IgD-negative memory B cell (primary cell): ENCODE results near the gene KANSL3. TPM values are rescaled to one million over a fixed set of nuclear protein-coding genes. Genes with fewer than 3 reads are reported as not detected.
"Not testable (repeated sequence)": the region's sequence is repeated elsewhere in the genome, so short reads cannot be mapped to it uniquely, and the experiment has no call there.

Source experiments
- H3K27ac Mint-ChIP-seq, 3 donors: one replicate each; pipeline ENCODE4 v1.8.0; 2020 to 2022; ENCODE audit warnings: mild to moderate bottlenecking in 3 of 3, mixed read lengths in 3 of 3, moderate library complexity in 1 of 3
- H3K27me3 Mint-ChIP-seq: one replicate; pipeline ENCODE4 v1.8.0; 2021; ENCODE audit warnings: mixed read lengths
- H3K36me3 Mint-ChIP-seq: one replicate; pipeline ENCODE4 v1.8.0; 2020; ENCODE audit warnings: mild to moderate bottlenecking, mixed read lengths
- H3K4me1 Mint-ChIP-seq, 3 donors: one replicate each; pipeline ENCODE4 v1.8.0; 2020 to 2022; ENCODE audit warnings: mixed read lengths in 3 of 3, mild to moderate bottlenecking in 1 of 3
- H3K4me3 Mint-ChIP-seq, 4 donors: one replicate each; pipeline ENCODE4 v1.8.0; 2020 to 2022; ENCODE audit warnings: mild to moderate bottlenecking in 4 of 4, mixed read lengths in 4 of 4, moderate library complexity in 3 of 4
- H3K9me3 Mint-ChIP-seq, 3 donors: one replicate each; pipeline ENCODE4 v1.8.0; 2020 to 2021; ENCODE audit warnings: mixed read lengths in 3 of 3, mild to moderate bottlenecking in 1 of 3
- polyA plus RNA-seq: library from polyadenylated mRNA; unstranded; fragments of 300-500 nt; fragmentation: Illumina TruSeq; gene quantifications from one replicate; pipeline ENCODE4 v1.2.3, GENCODE V29; 2021

KANSL3 gene
- 17.3 TPM for polyA plus RNA-seq

DNA sequence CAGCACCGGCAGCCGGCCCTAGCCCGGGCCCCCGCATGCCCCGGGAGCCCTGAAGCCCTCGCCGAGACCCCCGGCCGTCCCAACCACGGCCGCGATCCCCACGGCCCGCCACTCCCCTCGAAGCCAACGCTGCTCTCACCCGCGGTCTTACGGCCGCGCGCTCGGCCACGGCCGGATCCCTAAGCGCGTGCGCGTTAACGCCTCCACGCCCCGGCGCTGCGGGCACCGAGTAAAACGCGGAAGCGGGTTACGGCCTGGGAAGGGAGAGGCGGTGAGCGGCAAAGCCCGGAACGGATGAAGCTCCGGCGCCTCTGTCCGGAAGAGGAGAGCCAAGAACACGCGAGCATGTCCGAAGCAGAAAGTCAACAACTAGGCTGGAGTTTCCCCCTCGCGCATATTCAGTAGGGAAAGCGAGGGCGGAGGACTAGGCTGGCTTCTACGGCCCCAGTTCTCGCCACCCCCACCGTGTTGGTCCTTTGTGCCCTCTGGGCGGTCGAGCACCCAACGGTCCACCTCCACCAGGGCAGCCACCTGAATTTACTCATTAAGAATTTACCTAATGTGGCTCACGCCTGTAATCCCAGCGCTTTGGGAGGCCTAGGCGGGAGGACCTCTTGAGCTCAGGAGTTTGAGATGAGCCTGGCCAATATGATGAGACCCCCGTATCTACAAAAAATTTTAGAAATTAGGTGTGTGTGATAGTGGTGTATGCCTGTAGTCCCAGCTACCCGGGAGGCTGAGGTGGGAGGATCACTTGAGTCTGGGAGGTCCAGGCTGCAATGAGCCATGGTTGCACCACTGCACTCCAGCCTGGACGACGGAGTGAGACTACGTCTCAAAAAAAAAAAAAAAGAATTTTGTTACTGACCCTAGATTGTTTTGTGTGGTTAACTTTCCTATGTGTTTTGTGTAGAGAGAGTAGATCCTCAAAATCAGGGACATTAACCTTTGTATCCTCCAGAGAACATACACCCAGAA is at the start of gene KANSL3:
Gene KANSL3, minus strand, starts transcription at position 169 of the 978 bp plus-strand sequence. CDS start 1,177 bp downstream, outside the sequence.
- Mint-ChIP-seq H3K36me3 (no peaks in the 10 kb centered on the region), H3K9me3 (no peaks in the 10 kb centered on the region), H3K27ac (peak within 1 kb of the TSS; percentile 91 to 94 (median 93)), H3K27me3 (no peaks in the 10 kb centered on the region), H3K4me1 (peaks cover 24 to 29% (median 26%) of the 10 kb centered on the region in 3 donors), H3K4me3 (peak within 1 kb of the TSS; percentile 93 to 99 (median 96))

DNA sequence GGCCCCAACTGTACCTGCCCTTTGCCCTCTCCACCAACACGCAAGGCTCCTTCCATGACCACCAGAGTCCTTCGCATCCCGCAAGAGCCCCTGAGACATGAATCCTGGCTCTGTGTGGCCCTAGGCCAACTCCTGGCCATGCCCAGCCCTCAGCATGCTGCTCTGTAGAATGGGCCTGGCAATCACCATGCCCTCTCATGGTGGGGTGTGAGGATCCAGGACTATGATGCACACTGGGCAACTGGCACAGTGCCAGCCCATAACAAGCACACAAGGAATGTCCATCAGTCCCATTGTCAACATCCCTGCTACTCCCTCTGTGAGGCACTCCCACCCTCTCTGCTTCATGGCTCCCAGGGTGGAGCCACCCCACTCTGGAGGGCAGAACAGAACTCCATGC is 49.2 kb upstream of the KANSL3 start:
- H3K36me3 Mint-ChIP-seq, result no peaks in the 10 kb centered on the region
- no peak overlapping the region for H3K27ac Mint-ChIP-seq
- H3K27me3 Mint-ChIP-seq, result peaks cover 6% of the 10 kb centered on the region
- no peak overlapping the region for H3K4me3 Mint-ChIP-seq
- no peaks in the 10 kb centered on the region for H3K9me3 Mint-ChIP-seq
- no peaks in the 10 kb centered on the region for H3K4me1 Mint-ChIP-seq

DNA sequence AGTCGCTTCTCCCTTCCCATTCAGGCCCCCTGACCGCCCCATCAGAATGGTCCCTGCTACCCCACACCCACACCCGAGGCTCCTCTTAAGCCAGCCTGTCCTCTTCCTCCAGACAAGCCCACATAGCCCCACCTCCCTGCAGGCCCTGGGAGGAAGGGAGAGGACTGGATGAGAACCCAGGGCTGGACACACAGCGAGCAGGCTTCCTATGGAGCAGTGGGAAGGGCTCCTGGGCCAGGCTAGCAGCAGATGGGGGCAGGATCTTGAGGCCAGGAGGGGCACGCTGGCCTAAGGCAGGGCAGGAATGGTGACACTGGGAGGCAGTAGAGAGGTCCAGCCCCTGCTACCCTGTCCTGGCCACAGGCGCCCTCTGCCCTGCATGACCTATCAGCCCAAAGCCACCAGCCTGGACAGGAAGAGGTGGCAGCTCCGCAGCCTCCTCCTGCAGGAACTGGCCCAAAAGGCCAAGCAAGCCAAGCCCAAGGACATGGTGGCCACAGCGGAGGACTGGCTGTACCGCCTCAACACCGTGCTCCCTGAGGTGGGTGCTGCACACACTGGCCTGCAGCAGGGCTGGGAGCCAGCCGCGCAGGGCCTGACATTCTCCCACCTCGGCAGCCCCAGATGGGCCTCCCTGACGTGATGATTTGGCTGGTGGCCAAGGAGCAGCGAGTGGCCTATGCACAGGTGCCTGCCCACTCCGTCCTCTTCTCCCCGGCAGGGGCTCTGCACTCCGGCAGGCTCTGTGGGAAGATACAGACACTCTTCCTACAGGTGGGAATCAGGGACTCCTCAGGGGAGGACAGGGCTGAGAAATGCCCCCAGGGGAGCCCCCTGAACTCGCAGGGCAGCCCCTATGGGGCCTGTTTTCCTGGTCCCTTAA is 47.7 kb upstream of the KANSL3 start:
- Mint-ChIP-seq H3K4me3 (no peak overlapping the region), H3K27ac (peak overlapping the region in 1 of 3 donors; percentile 67), H3K9me3 (no peaks in the 10 kb centered on the region), H3K4me1 (no peaks in the 10 kb centered on the region), H3K36me3 (no peaks in the 10 kb centered on the region), H3K27me3 (peaks cover 6% of the 10 kb centered on the region)

DNA sequence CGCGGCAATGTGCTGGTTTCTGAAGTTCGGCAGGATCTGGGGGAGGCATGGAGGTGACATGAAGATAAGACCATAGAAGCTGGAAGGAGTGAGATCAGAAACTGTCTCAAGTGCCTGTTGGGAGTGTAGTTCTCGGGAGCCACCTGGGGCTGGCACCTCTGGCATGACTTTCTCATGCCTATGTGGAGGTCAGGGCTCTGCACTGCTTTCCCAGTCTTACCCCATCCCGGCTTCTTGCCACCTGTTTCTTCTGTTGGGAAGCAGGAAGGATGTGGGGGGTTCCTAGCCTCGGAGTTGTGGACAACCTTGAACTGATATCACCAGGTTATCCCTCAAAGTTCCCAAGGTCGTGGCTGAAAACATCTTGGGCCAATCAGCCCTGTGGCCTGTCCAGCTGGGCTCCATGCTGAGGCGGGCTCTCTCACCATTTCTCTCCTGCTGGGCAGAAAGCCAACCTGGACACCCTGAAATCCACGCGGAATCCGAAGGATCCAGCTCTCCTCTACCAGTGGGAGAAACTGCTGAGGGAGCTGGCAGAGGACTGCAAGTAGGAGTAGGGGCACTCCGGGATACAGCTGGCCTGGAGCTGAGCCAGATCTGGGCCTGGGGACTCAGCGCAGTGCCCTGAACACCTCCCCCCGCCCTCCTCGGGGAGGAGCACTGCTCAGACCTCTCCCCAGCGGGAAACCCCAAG is 46.9 kb upstream of the KANSL3 start:
- Mint-ChIP-seq H3K9me3 (no peaks in the 10 kb centered on the region), H3K27me3 (peaks cover 6% of the 10 kb centered on the region), H3K27ac (peak overlapping the region in 1 of 3 donors; percentile 67), H3K4me3 (no peak overlapping the region), H3K4me1 (no peaks in the 10 kb centered on the region), H3K36me3 (no peaks in the 10 kb centered on the region)

DNA sequence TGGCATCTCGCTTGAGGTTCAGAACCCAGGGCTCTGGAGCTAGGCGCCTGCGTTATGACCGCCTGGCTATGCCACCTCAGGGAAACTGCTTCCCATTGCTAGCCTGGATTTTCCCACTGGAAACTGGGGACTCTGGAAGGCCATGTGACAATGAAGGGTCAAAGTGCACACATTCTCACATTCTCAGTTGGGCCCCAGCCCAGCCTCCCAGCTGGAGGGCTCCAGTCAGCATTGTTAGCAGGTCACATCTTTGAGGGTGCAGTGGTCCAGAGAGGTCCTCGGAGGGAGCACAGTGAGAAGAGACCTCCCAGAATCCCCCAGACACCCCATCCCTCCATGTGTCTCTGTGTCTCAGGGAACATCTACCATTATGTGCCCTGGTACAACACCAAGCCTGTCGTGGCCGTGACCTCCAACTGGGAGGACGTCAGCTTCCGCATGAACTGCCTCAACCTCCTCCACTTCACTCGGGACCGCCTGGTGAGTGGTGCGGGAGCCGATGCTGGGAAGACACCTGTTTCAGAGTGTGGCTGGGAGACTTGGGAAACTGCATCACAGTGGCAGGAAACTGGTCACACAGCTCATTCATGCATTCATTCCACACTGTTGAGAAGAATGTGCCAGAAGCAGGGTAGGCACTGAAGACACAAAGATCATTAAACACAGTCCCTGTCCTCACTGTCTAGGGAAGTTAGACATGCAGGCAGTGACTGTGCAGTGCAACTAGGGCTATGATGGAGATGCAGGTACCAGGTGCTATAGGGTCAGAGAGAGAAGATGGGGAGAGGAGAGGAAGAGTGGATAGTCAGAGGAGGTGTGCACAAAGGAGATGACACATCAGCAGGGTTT is 46.1 kb upstream of the KANSL3 start:
- Mint-ChIP-seq H3K27me3 (peaks cover 6% of the 10 kb centered on the region), H3K27ac (peak overlapping the region in 1 of 3 donors; percentile 59), H3K9me3 (no peaks in the 10 kb centered on the region), H3K36me3 (no peaks in the 10 kb centered on the region), H3K4me1 (no peaks in the 10 kb centered on the region), H3K4me3 (no peak overlapping the region)

DNA sequence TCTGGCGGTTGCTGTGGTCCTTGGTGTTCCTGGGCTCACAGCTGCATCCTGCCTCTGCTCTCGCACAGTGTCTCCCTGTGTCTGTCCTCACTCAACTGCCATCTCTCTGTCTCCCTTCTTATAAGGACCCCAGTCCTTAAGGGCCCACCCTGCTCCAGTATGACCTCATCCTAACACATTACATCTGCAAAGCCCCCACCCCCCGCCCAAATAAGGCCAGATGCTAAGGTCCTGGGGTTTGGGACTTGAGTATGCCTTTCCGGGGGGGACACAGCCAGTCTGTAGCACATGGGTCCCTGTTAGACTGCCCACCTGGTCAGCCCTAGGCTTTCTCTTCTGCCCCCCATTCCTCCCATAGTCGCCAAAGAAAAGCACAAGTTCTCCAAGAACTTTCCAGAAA is 45.2 kb upstream of the KANSL3 start:
- Mint-ChIP-seq H3K36me3 (no peaks in the 10 kb centered on the region), H3K27me3 (peaks cover 6% of the 10 kb centered on the region), H3K4me3 (no peak overlapping the region), H3K9me3 (no peaks in the 10 kb centered on the region), H3K27ac (no peak overlapping the region), H3K4me1 (no peaks in the 10 kb centered on the region)

DNA sequence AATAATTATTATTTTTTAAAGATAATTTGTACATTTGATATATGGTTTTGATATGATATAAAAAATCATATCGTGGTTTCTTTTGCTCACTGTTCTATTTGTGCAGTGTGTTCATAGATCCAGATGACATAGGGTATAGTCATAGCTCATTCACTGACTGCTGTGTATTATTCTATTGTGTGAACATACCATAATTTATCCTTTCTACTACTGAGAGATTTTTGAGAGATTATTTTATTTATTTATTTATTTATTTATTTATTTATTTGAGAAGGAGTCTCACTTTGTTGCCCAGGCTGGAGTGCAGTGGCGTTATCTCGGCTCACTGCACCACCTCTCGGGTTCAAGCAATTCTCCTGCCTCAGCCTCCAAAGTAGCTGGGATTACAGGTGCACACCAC is 43.4 kb upstream of the KANSL3 start:
- Mint-ChIP-seq H3K27me3 (peaks cover 5% of the 10 kb centered on the region), H3K27ac (no peak overlapping the region), H3K9me3 (no peaks in the 10 kb centered on the region), H3K36me3 (peaks cover 2% of the 10 kb centered on the region), H3K4me3 (no peak overlapping the region), H3K4me1 (no peaks in the 10 kb centered on the region)

DNA sequence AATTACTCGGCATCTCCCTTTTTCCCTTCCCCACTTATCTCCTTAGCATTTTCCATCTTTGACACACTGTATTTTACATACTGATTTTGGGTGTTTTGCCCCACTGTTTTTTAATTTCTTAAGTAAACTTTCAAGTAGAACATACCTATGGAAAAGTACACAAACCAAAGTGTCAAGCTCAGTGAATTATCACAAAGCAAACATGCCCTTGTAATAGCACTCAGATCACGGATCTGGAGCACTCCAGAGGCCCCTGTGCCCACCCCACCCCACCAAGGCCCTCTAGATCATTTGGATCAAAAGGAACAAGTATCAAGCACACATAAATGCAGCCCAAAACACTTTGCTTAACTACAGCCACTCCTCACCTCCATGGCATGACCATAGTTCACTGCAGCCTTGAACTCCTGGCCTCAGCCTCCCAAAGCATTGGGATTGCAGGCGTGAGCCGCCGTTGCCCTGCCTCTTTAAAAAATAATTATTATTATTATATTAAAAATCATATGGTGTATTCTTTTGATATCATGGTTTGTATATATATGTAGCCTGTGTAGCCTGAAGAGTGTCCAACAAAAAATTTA is 42.5 kb upstream of the KANSL3 start:
- peaks cover 5% of the 10 kb centered on the region for H3K27me3 Mint-ChIP-seq
- no peak overlapping the region for H3K4me3 Mint-ChIP-seq
- peaks cover 2% of the 10 kb centered on the region for H3K36me3 Mint-ChIP-seq
- no peaks in the 10 kb centered on the region for H3K9me3 Mint-ChIP-seq
- H3K27ac Mint-ChIP-seq, result no peak overlapping the region
- no peaks in the 10 kb centered on the region for H3K4me1 Mint-ChIP-seq

DNA sequence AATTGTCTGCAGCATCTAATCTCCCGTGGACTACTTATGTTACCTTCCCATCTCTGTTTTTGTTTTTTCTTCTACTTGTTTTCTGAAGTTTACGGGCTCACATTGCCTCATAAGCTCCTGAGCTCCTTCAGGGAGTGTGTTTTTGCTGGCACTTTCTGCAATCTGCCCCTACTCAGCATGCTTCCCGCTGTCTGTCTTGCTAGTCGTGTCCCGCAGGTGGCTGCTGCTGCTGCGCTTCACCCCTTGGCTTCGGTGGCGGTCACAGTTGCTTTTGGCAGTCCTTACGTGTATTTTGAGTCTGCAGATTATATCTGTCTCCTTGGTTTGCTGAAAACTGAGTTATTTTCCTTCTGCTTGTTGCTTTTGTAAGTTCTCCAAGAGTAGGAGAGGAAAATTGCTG is 41.7 kb upstream of the KANSL3 start:
- Mint-ChIP-seq H3K27ac (no peak overlapping the region), H3K36me3 (peaks cover 2% of the 10 kb centered on the region)

DNA sequence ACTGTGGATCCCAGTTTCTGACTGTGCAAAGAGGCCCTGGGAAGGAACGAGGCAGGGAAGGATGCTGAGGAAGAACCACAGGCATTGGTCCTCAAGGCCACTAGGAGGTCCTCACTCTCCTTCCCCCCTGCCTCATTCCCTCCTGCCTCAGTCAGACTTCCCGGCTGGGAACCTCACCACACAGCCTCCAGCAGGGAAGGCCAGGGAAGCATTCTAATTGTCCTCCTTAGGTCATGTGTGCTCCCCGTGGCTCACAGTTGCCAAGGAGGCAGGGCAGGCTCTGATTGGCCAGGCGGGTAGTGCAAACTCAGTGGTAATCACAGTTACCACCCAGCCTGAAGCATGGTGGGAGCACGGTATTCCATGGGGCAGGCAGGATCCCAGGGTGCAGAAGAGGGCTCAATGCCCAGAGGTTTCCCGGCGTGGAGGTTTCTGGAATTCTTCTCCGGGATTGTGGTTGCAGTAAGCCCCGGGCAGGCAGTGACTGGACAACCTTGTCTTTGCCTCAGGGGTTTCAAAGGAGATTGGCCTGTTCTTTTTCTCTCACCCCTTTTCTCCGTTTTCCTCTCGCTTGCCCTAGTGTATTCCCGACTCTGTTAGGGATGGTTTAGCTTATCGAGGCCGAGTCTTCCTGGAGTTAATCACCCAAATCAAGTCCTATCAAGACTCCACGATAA is 31.6 kb upstream of the KANSL3 start:
- Mint-ChIP-seq H3K4me1 (peaks cover 0 to 1% (median 0%) of the 10 kb centered on the region in 3 donors), H3K27ac (no peak overlapping the region), H3K4me3 (no peak overlapping the region), H3K27me3 (peaks cover 5% of the 10 kb centered on the region), H3K36me3 (no peaks in the 10 kb centered on the region), H3K9me3 (no peaks in the 10 kb centered on the region)

More for the DNA sequence above, 41.7 kb upstream of the KANSL3 start:
- Mint-ChIP-seq H3K4me3 (no peak overlapping the region), H3K27me3 (peaks cover 5% of the 10 kb centered on the region), H3K9me3 (no peaks in the 10 kb centered on the region), H3K4me1 (no peaks in the 10 kb centered on the region)

DNA sequence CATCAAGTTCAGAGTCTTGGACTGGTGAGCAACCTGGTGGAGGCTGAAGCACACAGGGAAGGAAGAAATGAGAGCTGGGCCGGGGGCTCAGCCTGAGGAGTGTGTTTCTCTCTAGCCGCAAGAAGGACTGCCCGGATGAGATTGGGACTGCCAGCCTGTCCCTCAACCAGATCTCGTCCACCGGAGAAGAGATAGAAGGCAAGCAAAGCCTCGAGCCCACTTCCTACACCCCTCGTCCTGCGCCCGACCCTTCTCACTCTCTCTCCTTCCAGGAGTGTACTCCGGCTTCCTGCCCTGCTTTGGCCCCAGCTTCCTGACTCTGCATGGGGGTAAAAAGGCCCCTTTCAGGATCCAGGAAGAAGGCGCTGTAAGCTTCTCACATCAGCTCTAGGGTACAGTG is 30.7 kb upstream of the KANSL3 start:
- H3K36me3 Mint-ChIP-seq, result no peaks in the 10 kb centered on the region
- H3K4me3 Mint-ChIP-seq, result no peak overlapping the region
- H3K27ac Mint-ChIP-seq, result peak overlapping the region in 2 of 3 donors; percentile 43 to 50
- H3K9me3 Mint-ChIP-seq, result no peaks in the 10 kb centered on the region
- H3K4me1 Mint-ChIP-seq, result peaks cover 0 to 1% (median 0%) of the 10 kb centered on the region in 3 donors
- H3K27me3 Mint-ChIP-seq, result peaks cover 5% of the 10 kb centered on the region

DNA sequence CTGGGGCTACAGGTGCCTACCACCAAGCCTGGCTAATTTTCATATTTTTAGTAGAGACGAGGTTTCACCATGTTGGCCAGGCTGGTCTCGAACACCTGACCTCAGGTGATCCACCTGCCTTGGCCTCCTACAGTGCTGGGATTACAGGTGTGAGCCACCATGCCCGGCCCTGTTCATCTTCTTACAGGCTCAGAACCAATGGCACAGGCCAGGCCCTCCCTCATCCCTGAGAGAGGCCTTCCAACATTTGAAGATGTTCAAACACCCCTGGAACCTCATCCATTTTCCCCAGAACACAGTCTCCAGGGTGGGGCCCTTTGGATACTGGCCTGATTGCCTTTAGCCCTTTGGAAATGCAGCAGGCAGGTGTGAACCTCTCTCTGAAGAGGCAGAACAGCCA is 27.6 kb upstream of the KANSL3 start:
- not testable (repeated sequence) for H3K4me3 Mint-ChIP-seq, H3K27me3 Mint-ChIP-seq, H3K9me3 Mint-ChIP-seq, H3K4me1 Mint-ChIP-seq, H3K27ac Mint-ChIP-seq, H3K36me3 Mint-ChIP-seq

DNA sequence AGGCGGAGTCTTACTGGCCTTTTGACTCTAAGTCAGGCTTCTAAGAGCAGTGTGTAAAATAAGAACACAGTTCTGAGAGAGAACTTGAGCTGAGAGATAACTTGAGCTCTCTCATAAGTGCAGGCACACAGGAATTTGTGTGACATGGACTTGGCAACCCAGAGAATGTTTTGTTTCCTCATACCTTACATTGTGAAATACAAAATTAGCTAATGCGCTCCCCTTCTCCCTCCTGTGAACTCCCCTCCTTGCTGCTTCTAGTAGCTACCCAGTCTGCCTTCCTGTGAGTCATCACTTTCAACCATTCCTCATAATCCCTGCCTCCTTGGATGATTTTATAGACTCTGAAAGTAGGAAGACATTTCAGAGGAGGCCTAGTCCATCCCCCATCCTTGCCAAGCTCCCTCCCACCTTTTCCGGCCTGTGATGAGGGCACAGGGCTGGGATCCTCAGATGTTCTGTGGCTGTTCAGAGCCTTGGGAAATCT is 27.0 kb upstream of the KANSL3 start:
- Mint-ChIP-seq H3K9me3 (peaks cover 0 to 2% (median 0%) of the 10 kb centered on the region in 3 donors), H3K27ac (no peak overlapping the region), H3K4me1 (peaks cover 0 to 2% (median 0%) of the 10 kb centered on the region in 3 donors), H3K36me3 (no peaks in the 10 kb centered on the region), H3K4me3 (no peak overlapping the region), H3K27me3 (peaks cover 5% of the 10 kb centered on the region)
